COLO668 (cell line): ENCODE measurements around the gene MVB12B.
A peak's percentile ranks its signal among the peaks of the same experiment; 100 is the strongest.

Source experiments
- DNase-seq: peaks from one replicate; lab custom pipeline; 2025; ENCODE audit not compliant: unreplicated experiment; lab: John Stamatoyannopoulos, UW

The MVB12B gene

DNA sequence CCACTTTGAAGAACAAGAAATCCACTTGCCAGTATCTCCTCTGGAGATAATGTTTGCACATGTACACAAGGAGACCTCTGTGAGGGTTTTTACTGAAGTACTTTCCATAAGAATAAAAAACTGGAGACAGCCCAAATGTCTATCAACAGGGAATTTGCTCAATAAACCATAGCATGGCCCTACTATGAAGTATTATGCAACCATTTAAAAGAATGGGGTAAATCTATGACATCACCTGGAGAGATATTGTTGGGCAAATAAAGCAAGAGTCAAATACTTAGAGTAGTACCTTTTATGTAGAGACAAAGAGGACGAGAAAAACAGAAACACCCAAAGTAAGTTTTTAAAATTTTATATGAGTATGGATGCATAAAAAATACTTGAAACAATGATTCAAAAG is 23.9 kb upstream of the MVB12B start:
- DNase-seq: no peak

DNA sequence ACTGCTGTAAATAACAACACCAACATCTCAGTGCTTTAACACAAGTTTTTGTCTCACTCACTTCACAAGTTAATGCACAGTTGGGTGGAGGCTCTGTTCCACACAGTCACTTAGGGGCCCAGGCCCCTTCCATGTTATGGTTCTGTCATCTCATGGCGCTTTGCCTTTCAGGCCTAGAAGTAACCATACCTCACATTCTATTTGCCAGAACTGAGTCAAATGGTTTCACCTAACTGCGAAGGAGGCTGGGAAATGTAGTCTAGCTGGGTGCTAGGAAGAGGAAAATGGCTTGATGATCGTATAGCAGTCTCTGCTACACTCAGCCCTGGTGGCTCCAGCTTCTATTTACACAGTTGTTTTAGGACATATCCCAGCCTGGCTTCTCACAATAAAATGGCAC is 23.1 kb upstream of the MVB12B start:
- DNase-seq: no peak

DNA sequence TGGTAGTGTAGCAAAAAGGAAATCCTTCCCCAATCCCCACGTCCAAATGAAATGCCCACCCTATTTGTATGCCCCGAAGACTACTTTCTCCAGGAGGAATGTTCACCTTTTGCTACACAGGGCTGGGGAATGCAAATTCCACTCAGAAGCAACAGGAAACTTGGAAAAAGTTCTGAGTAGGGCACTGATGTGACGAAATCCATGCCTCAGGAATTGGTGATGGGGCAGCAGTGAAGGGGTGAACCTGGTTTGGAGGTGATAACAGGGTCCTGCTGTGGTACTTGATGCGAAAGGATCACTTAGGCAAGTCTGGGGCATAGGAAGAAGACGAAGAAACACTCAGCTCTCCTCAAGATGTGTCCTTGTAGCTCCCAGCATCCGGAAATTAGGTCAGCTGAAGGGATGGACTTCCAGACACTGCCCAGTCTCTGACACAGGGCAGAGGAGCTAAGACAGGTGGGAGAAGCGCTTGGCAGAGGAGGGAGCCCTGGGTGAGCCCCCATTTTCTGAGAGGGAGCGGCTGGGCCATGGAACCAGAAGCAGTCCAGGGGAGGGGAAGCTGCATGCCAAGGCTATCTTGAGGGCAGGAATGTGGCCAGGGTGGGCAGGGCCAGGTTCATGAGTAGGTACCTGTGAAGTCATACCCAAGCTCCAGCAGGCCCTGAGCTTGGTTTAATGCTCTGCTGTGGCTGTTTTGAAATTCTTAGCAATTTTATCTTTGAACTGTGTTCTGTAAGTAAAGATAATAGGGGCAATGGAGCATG is 22.2 kb upstream of the MVB12B start:
- DNase-seq: no peak

DNA sequence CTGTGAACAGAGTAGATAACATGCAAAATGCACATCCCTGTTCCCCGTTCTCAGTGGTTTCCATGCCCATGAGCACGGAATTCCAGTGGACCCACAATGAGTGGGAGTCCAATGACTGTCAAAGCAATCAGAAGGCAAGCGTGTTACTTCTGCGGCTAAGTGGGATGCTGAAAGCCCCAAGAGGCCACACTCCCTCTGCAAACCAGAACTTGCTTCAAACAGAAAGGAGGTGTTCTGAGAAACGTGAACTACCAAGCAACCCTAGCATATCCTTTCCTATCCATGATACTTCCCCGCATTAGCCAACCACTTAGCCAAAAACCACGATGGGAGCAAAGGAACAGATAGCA is 21.7 kb upstream of the MVB12B start:
- no peak for DNase-seq

DNA sequence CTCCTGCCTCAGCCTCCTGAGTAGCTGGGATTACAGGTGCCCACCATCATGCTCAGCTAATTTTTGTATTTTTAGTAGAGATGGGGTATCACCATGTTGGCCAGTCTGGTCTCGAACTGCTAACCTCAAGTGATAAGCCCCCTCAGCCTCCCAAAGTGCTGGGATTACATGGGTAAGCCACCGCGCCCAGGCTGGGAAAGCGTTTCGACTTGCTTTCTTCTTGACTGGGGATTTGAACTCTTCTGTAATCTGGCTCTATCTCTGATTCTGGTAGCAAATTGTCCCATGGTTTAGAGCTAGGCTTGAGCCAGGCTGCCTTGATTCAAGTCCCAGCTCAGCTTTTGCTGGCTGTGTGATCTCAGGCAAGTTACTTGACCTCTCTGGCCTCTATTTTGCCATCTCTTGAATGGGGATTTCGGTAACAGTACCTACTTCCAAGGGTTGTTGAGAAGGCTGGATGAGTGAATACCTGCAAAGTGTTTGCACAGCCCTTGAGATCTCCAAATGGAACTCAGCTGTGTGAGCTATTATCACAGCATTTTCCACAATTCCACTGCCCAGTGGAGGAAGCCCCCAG is 20.5 kb upstream of the MVB12B start:
- DNase-seq: no peak

DNA sequence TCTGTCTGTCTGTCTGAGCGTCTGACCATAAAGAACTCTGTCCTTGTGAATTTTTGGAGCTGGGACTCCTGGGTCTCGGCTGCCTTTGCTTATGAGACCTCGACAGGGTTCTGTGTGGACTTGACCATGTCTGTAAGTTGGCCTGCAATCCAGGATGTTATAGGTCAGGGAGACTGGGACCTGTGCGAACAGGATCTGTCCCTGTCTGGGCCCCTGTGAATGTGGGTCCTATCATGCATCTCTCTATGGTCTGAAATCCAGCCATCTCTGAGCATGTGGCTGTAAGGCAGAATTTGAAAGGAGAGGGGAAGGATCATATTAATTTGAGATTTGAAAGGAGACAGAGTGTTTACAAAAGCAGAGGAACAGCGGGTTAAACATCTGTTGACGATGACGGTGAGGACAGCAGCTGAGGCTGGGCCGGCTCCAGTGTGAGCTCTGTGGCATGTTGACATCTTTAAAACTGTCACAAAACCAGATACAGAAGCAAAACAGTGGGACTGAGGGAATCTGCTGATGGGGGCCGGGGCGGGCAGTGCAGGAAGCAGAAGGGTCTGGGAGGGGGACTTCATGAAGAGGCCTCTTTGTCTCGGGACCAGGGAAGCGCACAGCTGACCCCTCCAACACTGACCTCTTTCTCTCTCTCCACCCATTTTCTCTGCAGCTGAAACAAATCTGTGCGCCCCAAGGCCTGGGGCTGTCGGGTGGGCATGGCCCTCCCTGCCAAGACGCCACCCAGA is 19.1 kb upstream of the MVB12B start:
- DNase-seq: no peak

DNA sequence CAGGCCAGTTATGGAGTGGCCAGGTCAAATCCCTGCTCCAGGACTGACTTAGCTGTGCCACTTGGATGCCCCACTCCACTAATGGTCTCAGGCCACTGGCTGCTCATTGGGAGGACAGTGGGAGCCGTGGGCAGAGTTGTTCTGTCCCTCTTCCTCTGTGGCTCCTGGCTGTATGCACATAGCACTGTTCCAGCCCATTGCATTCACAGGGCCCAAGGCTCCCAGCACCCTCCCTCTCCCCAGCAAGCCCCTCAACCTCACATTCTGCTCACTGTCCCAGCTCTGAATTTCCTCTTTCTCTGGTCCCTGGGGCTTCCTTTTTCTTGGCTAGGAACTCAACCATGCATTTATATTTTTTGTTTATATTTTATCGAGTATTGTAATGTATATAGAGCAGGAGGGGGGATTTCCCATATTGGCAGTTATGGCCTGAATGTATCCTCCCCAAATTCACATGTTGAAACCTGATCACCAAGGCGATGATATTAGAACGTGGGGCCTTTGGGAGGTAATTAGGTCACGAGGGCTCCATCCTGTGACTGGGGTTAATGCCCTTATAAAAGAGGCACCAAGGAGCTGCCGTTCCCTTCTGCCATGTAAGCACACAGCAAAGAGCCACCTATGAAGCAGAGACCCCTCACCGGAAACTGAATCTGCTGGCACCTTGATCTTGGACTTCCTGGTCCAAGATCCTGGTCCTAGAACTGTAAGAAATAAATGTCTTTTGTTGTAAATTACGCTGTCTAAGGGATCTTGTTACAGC is 17.0 kb upstream of the MVB12B start:
- DNase-seq: no peak

DNA sequence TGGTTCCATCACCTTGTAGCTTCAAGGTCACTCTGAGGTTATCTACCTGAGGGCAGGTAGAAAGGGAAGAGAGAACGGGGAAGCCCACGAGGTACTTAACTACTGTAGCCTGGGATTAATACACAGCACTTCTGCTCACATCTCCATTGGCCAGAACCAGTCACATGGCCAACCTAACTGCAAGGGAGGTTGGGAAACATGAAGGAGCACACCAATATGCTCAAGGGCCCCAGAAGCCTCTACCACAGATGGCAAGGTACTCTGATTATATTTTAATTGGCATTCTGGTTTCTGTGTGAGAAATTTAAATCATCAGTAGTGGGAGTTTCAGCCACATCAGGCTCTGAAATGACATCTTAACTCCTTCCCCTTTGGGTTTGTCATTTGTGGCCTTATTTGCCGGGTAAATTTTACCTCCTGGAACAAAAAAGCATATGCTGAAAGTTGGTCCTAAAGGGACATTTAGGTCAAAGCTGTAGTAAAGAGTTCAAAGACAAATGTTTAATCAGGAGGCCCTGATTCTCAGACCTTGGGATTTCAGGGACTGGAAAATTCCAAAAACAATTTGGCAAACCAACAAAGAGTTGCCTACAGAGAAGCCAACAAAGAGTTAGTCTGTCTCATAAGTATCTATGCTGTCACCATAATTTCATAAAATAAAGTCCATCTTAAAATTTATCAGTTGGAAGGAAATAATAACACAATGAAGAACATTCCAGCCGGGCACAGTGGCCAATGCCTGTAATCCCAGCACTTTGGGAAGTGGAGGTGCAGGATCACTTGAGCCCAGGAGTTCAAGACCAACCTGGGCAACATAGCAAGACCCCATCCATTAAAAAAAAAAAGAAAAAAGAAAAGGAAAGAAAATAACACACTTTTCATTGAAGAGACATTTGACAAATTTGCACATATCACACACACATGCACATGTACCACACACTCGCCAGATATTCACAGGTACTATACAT is 13.8 kb upstream of the MVB12B start:
- DNase-seq: no peak

DNA sequence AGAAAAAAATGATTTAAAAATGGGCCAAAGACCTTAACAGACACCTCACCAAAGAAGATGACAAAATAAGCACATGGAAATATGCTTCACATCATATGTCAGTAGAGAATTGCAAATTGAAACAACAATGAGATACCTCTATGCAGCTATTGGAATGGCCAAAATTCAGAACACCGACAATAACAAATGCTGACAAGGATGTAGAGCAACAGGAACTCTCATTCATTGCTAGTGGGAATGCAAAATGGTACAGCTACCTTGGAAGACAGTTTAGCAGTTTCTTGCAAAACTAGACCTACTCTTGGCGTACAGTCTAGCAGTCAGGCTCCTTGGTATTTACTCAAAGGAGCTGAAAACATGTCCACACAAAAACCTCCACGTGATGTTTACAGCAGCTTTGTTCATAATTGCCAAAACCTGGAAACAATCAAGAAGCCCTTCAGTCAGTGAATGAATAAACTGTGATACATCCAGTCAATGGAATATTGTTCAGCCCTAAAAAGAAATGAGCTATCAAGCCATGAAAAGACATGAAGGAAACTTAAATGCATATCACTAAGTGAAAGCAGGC is 10.5 kb upstream of the MVB12B start:
- no peak for DNase-seq

DNA sequence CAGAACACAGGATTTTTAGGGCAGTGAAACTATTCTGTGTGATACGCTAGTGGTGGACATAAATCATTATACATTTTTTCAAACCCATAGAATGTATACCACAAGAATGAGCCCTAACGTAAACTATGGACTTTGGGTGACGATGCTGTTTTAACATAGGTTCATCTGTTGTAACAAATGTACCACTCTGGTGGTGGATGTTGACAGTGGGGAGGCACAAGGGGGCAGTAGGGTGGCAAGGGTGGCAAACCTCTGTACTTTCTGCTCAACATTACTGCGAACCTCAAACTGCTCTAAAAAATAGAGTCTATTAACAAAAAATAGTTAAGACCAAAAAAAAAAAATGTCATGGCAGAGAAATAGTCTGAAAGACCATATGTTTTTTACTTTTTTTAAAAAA is 9.1 kb upstream of the MVB12B start:
- DNase-seq: no peak

DNA sequence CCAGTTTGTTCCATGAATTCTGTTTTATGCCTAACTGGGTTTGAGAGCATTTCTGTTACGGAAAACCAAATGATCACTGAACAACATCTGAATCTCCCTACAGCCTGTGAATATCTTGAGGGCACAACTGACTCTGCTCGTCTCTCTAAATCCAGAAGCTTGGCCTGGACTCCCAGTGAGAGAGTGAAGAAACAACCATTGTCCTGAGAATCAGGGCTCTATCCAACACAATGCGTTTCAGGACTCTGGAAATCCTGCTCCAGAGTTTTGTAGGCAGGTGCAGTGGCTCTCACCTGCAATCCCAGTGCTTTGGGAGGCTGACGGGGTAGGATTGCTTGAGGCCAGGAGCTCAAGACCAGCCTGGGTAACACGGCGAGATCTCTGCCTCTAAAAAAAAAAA is 7.8 kb upstream of the MVB12B start:
- DNase-seq: no peak

DNA sequence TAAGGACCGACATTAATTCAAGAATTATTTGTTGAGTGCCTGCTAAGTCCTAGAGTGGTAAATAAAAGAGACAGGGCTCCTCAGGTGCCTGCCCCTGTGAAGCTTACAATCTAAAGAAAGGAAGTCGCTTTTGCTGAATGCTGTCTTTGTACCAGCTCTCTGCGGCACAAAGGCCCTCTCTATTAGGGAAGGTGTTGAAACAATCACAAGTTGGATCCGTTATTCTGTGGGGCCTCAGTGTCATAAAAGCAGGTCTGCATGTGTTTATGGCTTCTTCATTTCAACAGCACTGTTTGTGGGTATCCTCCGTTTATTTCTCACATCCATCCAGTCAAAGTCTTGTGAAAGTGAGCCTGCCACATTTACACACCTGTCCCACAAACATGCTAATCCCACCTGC is 7.0 kb upstream of the MVB12B start:
- DNase-seq: no peak

DNA sequence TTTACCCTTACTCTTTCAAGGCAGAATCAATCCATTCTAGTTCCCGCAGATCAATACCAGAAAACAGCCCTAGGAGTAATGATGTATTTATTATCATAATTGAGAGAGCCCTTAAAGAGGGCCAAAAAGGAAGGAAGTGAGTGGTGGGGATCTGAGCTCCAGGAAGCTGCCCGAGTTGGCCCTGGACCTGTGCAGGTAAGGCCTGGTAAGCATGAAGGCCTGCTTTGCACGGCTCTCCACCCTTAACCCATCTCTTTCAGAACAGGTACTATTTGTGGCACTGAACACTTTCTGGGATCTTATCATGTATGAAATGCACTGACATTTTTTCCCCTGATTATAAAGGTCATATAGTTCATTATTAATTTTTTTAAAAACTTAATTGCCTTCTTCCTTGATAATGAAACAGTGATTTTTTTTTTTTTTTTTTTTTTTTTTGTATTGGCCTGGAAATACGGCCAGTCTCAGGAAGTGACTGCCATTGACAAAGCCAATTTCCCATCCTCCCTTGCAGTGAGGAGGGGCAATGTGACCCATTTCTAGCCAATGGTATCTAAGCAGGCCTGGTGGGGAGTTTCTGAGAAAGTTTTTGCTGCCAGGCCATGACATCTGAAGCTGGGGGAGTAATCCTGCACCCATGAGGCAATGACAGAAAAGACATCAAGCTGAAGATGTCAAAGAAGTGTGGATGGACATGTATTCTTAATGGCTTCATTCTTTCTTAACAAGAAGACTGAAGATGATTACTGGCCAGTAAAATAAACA is 6.3 kb upstream of the MVB12B start:
- DNase-seq: no peak

DNA sequence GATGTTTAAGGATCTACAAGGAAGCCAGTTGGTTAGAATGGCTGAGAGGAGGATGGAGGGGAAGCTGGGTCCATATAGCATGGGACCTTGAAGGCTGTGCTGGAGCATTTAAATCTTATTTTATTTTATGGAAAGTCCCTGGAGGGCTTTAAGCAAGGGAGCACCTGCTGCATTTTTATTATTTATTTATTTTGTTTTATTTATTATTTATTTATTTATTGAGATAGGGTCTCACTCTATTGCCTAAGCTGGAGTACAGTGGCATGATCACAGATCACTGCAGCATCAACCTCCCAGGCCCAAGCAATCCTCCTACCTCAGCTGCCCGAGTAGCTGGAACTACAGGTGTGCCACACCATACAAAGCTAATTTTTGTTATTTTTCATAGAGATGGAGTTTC is 4.9 kb upstream of the MVB12B start:
- no peak for DNase-seq

DNA sequence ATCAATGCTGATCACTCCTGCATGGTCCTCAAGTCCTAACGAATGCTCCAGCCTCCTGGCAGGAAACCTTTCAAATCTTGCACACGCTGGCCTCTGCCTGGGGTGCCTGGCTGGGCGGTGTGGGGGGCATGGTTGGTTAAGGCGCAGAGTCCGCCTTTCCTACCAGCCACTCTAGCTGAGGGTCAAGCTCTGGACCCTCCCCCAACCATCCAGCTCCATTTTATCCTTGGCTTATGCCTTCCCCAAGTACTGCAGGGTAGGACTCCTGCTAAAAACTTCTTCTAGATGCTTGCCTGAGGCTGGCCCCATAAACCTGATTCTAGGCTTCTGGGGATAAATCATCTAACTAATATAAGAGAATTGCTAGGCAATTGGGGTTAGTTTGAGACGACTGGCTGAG is 808 bp upstream of the MVB12B start:
- DNase-seq: no peak

DNA sequence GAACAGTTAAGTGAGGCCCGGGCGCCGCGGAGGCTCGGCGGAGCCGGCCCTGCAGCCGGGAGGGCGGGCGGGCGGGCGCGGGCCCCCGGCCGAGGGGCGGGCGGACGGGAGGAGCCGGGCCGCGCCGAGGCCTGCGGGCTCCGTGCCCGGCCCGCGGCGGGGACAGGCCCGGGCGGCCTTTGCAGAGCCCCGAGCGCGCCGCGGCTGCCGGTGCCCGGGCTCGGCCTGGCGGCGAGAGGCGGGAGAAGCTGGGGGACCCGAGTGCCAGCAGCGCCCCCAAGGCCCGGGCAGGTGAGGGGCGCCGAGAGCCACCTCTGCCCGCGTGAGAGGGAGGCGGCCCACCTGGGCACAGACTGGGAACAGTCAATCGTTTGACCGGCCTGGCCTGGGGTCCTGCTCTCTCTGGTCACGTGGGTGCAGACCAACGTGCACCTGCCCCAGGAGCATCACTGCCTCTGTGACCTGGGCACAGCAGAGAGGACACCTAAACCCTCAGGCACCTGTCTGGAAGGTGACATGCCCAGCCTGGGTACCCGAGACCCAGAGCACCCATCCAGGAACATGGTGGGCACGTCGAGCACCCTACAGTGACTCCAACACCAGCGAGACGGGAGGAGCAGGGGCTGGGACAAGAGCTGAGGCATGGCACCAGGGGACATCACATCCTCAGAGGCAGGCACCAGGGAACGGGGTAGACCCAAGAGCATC is 531 bp downstream of the MVB12B start:
- peak; percentile 69 for DNase-seq

DNA sequence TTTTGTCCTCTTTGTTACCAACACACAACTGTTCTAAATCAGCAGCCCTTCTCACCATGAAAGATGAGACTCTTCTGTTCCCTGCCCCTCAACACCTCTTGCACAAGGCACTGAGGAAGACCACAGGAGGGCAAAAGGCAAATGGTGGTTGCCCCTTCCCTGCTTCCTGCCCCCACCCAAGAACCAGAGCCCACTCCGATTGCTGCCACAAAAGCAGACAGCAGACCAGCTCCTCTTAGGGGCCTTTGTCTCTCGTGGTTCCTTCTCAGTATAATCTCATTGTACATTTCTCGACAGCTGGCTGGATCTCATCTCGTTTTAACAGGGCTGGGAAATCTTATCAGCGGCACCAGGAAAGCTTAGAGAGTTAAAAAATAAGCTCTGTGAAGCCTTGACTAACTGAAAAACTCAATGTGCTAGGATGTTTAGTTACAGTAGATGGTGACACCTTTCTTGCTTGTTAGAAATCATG is 1.1 kb downstream of the MVB12B start:
- DNase-seq: no peak

DNA sequence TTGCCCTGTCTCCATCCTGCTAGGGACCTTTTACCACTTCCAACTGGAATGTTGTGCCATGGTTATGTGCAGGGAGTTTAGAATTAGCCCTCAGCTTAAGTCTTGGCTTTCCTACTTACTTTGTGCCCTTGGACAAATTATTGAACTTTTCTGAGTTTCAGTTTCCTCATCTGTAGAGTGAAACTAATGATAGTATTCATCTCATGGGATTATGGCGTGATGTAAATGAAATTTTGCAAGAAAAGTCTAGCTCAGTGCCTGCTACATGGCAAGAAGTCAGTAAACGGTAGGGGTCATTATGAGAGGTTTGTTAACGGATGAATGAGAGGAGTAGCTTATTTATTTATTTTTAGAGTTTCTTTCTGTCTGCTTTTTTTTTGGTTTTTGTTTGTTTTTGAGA is 1.8 kb downstream of the MVB12B start:
- DNase-seq: no peak
